SK-N-SH treated with all-trans-retinoic acid at 6 μM for 48 hours (cell line): Measurements from ENCODE around the gene ADARB2.

Experiments used
- ATAC-seq: fragments of 200-7000 bp; cut with Tn5 transposase; 3 replicates; pipeline ENCODE4 v1.9.1; 2020; ENCODE audit warnings: mild to moderate bottlenecking, moderate library complexity
- BACH2 ChIP-seq: fragments of 250-450 bp; sonication (Bioruptor Pico); IDR thresholded peaks from 2 replicates; pipeline ENCODE4 v1.9.0; 2021; ENCODE audit warnings: mild to moderate bottlenecking, borderline replicate concordance
- CSDC2 ChIP-seq: fragments of 250-450 bp; sonication (Bioruptor Pico); IDR thresholded peaks from 2 replicates; pipeline ENCODE4 v1.5.0; 2020; ENCODE audit warnings: mild to moderate bottlenecking, moderate library complexity
- CSRNP3 ChIP-seq: fragments of 250-450 bp; sonication (Bioruptor Pico); IDR thresholded peaks from 2 replicates; pipeline ENCODE4 v1.5.1; 2021; ENCODE audit warnings: mild to moderate bottlenecking, moderate library complexity
- ESRRG ChIP-seq: fragments of 250-450 bp; sonication (Bioruptor Pico); IDR thresholded peaks from 2 replicates; pipeline ENCODE4 v1.6.1; 2021; ENCODE audit warnings: mild to moderate bottlenecking
- ISL1 ChIP-seq: fragments of 250-450 bp; sonication (Bioruptor Pico); IDR thresholded peaks from 2 replicates; pipeline ENCODE4 v2.1.2; 2022; ENCODE audit warnings: mild to moderate bottlenecking, moderate library complexity
- OSR1 ChIP-seq: fragments of 250-450 bp; sonication (Bioruptor Pico); IDR thresholded peaks from 2 replicates; pipeline ENCODE4 v1.8.0; 2022; ENCODE audit warnings: moderate library complexity, mild to moderate bottlenecking, inconsistent platforms
- PPARA ChIP-seq: fragments of 250-450 bp; sonication (Bioruptor Pico); IDR thresholded peaks from 2 replicates; pipeline ENCODE4 v1.5.0; 2020; ENCODE audit warnings: mild to moderate bottlenecking, borderline replicate concordance
- SNAI2 ChIP-seq: fragments of 250-450 bp; sonication (Bioruptor Pico); IDR thresholded peaks from 2 replicates; pipeline ENCODE4 v1.5.0; 2020; ENCODE audit warnings: mild to moderate bottlenecking, moderate library complexity
- TCF4 ChIP-seq: fragments of 250-450 bp; sonication (Bioruptor Pico); IDR thresholded peaks from 2 replicates; pipeline ENCODE4 v1.8.0; 2021; ENCODE audit warnings: mild to moderate bottlenecking, moderate library complexity, borderline replicate concordance
- TOX ChIP-seq: fragments of 250-450 bp; sonication (Bioruptor Pico); IDR thresholded peaks from 2 replicates; pipeline ENCODE4 v1.8.0; 2021; ENCODE audit warnings: mild to moderate bottlenecking, moderate library complexity, borderline replicate concordance
- ZC3H10 ChIP-seq: fragments of 250-450 bp; sonication (Bioruptor Pico); IDR thresholded peaks from 2 replicates; pipeline ENCODE4 v1.5.1; 2021; ENCODE audit warnings: mild to moderate bottlenecking, moderate library complexity
- ZFP3 ChIP-seq: fragments of 250-450 bp; sonication (Bioruptor Pico); IDR thresholded peaks from 2 replicates; pipeline ENCODE4 v1.5.0; 2020; ENCODE audit warnings: mild to moderate bottlenecking, moderate library complexity
- ZFP30 ChIP-seq: fragments of 450-650 bp; formaldehyde crosslinking; IDR thresholded peaks from 2 replicates; pipeline ENCODE4 v1.5.0; 2022; ENCODE audit warnings: mild to moderate bottlenecking, moderate library complexity
- ZNF565 ChIP-seq: fragments of 450-650 bp; formaldehyde crosslinking; conservative IDR thresholded peaks from 2 replicates; pipeline ENCODE4 v1.5.0; 2020; ENCODE audit warnings: low read depth, mild to moderate bottlenecking, moderate library complexity
- ZNF70 ChIP-seq: fragments of 450-650 bp; formaldehyde crosslinking; IDR thresholded peaks from 2 replicates; pipeline ENCODE4 v1.5.0; 2020; ENCODE audit warnings: mild to moderate bottlenecking, moderate library complexity
- ZNF8 ChIP-seq: fragments of 450-650 bp; formaldehyde crosslinking; IDR thresholded peaks from 2 replicates; pipeline ENCODE4 v1.5.0; 2020; ENCODE audit warnings: mild to moderate bottlenecking, moderate library complexity
- TF ChIP-seq, protein P1 (sequence below): fragments of 250-450 bp; sonication (Bioruptor Pico); IDR thresholded peaks from 2 replicates; pipeline ENCODE4 v1.5.1; 2020; ENCODE audit warnings: low read depth, mild to moderate bottlenecking, moderate library complexity
- TF ChIP-seq, protein P2 (sequence below): fragments of 250-450 bp; sonication (Bioruptor Pico); IDR thresholded peaks from 2 replicates; pipeline ENCODE4 v1.8.0; 2020; ENCODE audit warnings: mild to moderate bottlenecking, moderate library complexity, borderline replicate concordance
- TF ChIP-seq, protein P3 (sequence below): fragments of 250-450 bp; sonication (Bioruptor Pico); IDR thresholded peaks from 2 replicates; pipeline ENCODE4 v1.5.0; 2020; ENCODE audit warnings: mild to moderate bottlenecking, moderate library complexity
- TF ChIP-seq, protein P4 (sequence below): fragments of 250-450 bp; sonication (Bioruptor Pico); IDR thresholded peaks from 2 replicates; pipeline ENCODE4 v1.8.0; 2021; ENCODE audit warnings: low read depth, mild to moderate bottlenecking, moderate library complexity, borderline replicate concordance

ADARB2 gene

DNA sequence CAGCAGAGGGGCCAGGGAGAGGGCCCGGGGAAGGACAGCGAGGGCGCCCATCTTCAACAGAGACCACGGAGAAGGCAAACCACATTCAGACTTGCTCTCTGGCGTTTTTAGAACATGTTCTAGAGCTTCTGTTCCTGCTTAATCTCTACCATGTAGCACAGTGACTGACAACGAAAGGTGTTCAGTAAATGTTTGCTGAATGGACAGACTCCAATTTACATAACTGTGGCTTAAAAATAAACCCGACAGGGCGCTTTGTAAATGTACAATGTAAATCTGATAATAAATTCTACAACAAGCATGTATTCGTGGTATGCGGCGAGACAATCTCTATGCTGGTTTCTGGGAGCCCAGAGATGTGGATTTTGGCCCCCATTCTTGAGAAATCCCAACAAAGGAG, 10.5 kb downstream of the ADARB2 start:
- ATAC-seq: no peak
- no peak for TF ChIP-seq ZC3H10 (CRISPR knock-in tag)
- no peak for TF ChIP-seq ZNF565 (CRISPR knock-in tag)
- no peak for TF ChIP-seq ESRRG
- no peak for TF ChIP-seq BACH2 (CRISPR knock-in tag)
- TF ChIP-seq, protein P1, sequence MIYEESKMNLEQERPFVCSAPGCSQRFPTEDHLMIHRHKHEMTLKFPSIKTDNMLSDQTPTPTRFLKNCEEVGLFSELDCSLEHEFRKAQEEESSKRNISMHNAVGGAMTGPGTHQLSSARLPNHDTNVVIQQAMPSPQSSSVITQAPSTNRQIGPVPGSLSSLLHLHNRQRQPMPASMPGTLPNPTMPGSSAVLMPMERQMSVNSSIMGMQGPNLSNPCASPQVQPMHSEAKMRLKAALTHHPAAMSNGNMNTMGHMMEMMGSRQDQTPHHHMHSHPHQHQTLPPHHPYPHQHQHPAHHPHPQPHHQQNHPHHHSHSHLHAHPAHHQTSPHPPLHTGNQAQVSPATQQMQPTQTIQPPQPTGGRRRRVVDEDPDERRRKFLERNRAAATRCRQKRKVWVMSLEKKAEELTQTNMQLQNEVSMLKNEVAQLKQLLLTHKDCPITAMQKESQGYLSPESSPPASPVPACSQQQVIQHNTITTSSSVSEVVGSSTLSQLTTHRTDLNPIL (CRISPR knock-in tag): no peak
- TF ChIP-seq, protein P2, sequence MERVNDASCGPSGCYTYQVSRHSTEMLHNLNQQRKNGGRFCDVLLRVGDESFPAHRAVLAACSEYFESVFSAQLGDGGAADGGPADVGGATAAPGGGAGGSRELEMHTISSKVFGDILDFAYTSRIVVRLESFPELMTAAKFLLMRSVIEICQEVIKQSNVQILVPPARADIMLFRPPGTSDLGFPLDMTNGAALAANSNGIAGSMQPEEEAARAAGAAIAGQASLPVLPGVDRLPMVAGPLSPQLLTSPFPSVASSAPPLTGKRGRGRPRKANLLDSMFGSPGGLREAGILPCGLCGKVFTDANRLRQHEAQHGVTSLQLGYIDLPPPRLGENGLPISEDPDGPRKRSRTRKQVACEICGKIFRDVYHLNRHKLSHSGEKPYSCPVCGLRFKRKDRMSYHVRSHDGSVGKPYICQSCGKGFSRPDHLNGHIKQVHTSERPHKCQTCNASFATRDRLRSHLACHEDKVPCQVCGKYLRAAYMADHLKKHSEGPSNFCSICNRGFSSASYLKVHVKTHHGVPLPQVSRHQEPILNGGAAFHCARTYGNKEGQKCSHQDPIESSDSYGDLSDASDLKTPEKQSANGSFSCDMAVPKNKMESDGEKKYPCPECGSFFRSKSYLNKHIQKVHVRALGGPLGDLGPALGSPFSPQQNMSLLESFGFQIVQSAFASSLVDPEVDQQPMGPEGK (CRISPR knock-in tag): no peak
- no peak for TF ChIP-seq CSRNP3 (CRISPR knock-in tag)
- no peak for TF ChIP-seq SNAI2 (CRISPR knock-in tag)
- TF ChIP-seq PPARA (CRISPR knock-in tag): no peak
- TF ChIP-seq ZFP3: no peak
- no peak for TF ChIP-seq ZNF70 (CRISPR knock-in tag)
- TF ChIP-seq TCF4 (CRISPR knock-in tag): no peak

GRCh38 chr10:1724921-1725488, 12.3 kb downstream of the ADARB2 start:
- TF ChIP-seq OSR1 (no peak), ZC3H10 (CRISPR knock-in tag) (no peak), ESRRG (no peak), ZFP30 (CRISPR knock-in tag) (no peak)
- TF ChIP-seq, protein P2 (CRISPR knock-in tag): no peak
- no peak for ATAC-seq

DNA sequence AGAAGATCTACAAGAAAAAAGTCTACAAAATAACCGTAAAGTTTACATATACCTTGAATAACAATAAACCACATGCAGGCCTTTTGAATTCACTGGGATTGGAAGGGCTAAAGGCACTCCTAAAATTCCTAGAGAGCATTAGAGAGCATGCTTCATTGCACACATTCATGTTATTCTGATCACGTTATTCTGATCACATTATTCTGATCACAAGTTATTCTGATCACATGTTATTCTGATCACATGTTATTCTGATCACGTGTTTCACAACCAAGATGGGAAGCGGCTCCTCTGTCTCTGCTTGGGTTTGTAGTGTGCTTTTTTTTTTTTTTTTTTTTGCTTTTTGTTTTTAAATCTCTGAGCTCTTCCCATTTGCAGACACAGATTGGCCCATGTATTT, 20.5 kb downstream of the ADARB2 start:
- no peak for ATAC-seq
- TF ChIP-seq ZC3H10 (CRISPR knock-in tag) (no peak), ZNF565 (CRISPR knock-in tag) (no peak), BACH2 (CRISPR knock-in tag) (no peak), OSR1 (no peak), ZFP30 (CRISPR knock-in tag) (no peak), ZNF8 (CRISPR knock-in tag) (no peak), TCF4 (CRISPR knock-in tag) (no peak), TOX (CRISPR knock-in tag) (no peak), ESRRG (no peak), PPARA (CRISPR knock-in tag) (no peak), SNAI2 (CRISPR knock-in tag) (no peak), ISL1 (no peak), CSDC2 (CRISPR knock-in tag) (no peak)
- TF ChIP-seq, protein P2 (CRISPR knock-in tag): no peak
- TF ChIP-seq, protein P1 (CRISPR knock-in tag): no peak
- TF ChIP-seq, protein P3, sequence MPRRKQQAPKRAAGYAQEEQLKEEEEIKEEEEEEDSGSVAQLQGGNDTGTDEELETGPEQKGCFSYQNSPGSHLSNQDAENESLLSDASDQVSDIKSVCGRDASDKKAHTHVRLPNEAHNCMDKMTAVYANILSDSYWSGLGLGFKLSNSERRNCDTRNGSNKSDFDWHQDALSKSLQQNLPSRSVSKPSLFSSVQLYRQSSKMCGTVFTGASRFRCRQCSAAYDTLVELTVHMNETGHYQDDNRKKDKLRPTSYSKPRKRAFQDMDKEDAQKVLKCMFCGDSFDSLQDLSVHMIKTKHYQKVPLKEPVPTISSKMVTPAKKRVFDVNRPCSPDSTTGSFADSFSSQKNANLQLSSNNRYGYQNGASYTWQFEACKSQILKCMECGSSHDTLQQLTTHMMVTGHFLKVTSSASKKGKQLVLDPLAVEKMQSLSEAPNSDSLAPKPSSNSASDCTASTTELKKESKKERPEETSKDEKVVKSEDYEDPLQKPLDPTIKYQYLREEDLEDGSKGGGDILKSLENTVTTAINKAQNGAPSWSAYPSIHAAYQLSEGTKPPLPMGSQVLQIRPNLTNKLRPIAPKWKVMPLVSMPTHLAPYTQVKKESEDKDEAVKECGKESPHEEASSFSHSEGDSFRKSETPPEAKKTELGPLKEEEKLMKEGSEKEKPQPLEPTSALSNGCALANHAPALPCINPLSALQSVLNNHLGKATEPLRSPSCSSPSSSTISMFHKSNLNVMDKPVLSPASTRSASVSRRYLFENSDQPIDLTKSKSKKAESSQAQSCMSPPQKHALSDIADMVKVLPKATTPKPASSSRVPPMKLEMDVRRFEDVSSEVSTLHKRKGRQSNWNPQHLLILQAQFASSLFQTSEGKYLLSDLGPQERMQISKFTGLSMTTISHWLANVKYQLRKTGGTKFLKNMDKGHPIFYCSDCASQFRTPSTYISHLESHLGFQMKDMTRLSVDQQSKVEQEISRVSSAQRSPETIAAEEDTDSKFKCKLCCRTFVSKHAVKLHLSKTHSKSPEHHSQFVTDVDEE: no peak
- TF ChIP-seq, protein P4, sequence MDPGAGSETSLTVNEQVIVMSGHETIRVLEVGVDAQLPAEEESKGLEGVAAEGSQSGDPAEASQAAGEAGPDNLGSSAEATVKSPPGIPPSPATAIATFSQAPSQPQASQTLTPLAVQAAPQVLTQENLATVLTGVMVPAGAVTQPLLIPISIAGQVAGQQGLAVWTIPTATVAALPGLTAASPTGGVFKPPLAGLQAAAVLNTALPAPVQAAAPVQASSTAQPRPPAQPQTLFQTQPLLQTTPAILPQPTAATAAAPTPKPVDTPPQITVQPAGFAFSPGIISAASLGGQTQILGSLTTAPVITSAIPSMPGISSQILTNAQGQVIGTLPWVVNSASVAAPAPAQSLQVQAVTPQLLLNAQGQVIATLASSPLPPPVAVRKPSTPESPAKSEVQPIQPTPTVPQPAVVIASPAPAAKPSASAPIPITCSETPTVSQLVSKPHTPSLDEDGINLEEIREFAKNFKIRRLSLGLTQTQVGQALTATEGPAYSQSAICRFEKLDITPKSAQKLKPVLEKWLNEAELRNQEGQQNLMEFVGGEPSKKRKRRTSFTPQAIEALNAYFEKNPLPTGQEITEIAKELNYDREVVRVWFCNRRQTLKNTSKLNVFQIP (CRISPR knock-in tag): no peak
